SIG-M5 (cell line): ENCODE data around the gene RAB31.
A peak's percentile ranks its signal among the peaks of the same experiment; 100 is the strongest.

Experiments
- DNase-seq: peaks from one replicate; lab custom pipeline; 2025; lab: John Stamatoyannopoulos, UW

The RAB31 gene

GRCh38 chr18:9694174-9694573, 13.9 kb upstream of the RAB31 start:
- DNase-seq, result no peak

- no peak for DNase-seq
Measured at GRCh38 chr18:9694952-9695495, 13.1 kb upstream of the RAB31 start.

GRCh38 chr18:9695605-9696004, 12.5 kb upstream of the RAB31 start:
- no peak for DNase-seq

- DNase-seq, result no peak
Measured at GRCh38 chr18:9696112-9696511, 12.0 kb upstream of the RAB31 start.

- DNase-seq, result no peak
Measured at GRCh38 chr18:9696701-9697100, 11.4 kb upstream of the RAB31 start.

- DNase-seq, result no peak
Measured at GRCh38 chr18:9697121-9697520, 11.0 kb upstream of the RAB31 start.

GRCh38 chr18:9698497-9698896, 9.6 kb upstream of the RAB31 start:
- no peak for DNase-seq

GRCh38 chr18:9700261-9700796, 7.8 kb upstream of the RAB31 start:
- no peak for DNase-seq

GRCh38 chr18:9701609-9702349, 6.3 kb upstream of the RAB31 start:
- DNase-seq, result no peak

GRCh38 chr18:9704233-9705118, 3.6 kb upstream of the RAB31 start:
- no peak for DNase-seq

- DNase-seq, result no peak
Measured at GRCh38 chr18:9705183-9705829, 2.8 kb upstream of the RAB31 start.

GRCh38 chr18:9706081-9706935, 1.8 kb upstream of the RAB31 start:
- no peak for DNase-seq

GRCh38 chr18:9707381-9708056, 582 bp upstream of the RAB31 start:
- no peak for DNase-seq

- no peak for DNase-seq
Measured at GRCh38 chr18:9708434-9709303, 568 bp downstream of the RAB31 start.

GRCh38 chr18:9709304-9709877, 1.3 kb downstream of the RAB31 start:
- DNase-seq, result no peak

- DNase-seq, result no peak
Measured at GRCh38 chr18:9710037-9710436, 1.9 kb downstream of the RAB31 start.

GRCh38 chr18:9711361-9712129, 3.4 kb downstream of the RAB31 start:
- DNase-seq, result peak; percentile 22

GRCh38 chr18:9712130-9712577, 4.1 kb downstream of the RAB31 start:
- DNase-seq, result no peak
